IPS DF 4.7 (cell line): Measurements from ENCODE around the gene CACNG1.
"Not testable (repeated sequence)": the region's sequence is repeated elsewhere in the genome, so short reads cannot be mapped to it uniquely, and the experiment has no call there.

ENCODE experiments used
- DNase-seq: peaks from one replicate; pipeline ENCODE4 v3.0.0-alpha.2; 2013; ENCODE audit warnings: low spot score; ENCODE audit errors: extremely low read depth

CACNG1 gene

DNA sequence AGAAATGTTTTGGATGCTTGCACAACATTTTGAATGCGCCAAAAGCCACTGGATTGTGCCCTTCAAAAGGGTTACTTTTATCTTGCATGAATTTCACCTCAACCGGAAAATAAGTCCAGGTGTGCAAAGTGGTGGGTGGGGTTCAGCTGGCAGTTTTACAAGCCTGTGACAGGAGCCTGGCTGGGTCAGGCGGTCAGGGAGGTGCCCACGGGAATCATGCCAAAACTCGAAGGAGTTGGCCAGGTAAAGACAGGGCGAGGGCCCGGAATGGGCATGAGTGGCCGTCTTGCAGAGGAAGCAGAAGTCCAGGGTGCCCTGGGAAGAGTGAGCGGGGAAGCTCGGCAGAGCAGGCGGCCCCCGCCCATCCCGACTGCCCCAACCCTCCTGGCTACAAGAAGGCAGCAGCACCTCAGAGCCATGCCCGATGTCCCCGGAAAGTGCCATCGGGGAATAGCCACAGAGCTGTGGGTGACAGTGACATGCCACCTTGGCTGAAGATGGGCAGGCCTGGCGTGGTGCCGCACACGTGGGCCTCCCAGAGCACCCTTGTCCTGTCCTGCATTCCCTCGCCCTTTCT is 19.1 kb upstream of the CACNG1 start:
- DNase-seq, result no peak

DNA sequence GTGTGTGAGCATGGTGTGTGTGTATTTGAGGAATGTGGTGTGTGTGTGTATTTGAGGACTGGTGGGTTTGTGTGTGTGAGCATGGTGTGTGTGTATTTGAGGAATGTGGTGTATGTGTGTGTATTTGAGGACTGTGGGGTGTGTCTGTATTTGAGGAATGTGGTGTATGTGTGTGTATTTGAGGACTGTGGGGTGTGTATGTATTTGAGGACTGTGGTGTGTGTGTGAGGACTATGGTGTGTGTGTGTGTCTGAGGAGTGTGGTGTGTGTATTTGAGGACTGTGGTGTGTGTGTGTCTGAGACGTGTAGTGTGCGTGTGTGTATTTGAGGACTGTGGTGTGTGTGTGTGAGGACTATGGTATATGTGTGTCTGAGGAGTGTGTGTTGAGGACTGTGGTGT is 18.0 kb upstream of the CACNG1 start:
- no peak for DNase-seq

DNA sequence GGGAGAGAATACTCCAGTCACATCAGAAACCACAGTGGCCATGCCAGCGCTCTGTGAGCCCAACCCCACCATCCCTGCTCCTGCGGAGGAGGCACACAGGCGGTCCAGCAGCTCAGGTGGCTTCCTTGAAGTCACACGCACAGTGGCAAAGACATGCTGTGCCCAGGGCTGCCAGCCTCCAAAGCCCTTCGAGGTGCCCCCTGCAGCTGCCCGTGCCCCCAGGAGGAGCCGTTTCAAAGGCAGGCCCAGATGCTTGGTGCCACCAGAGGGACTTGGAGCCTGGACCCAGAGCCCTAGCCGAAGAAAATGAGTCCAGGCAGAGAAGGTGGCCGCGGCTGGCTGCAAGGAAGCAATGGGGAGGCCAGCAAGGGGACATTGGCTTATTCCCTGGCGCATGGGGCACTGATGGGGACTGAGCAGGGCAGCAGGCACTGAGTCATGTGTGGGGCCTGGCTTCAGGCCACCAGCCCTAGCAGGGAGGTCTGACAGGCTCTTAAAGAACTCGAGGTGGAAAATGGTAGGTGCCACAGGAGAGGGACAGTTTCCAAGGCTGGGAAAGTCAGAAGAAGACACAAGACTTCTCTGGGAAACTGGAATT is 17.2 kb upstream of the CACNG1 start:
- DNase-seq, result no peak

DNA sequence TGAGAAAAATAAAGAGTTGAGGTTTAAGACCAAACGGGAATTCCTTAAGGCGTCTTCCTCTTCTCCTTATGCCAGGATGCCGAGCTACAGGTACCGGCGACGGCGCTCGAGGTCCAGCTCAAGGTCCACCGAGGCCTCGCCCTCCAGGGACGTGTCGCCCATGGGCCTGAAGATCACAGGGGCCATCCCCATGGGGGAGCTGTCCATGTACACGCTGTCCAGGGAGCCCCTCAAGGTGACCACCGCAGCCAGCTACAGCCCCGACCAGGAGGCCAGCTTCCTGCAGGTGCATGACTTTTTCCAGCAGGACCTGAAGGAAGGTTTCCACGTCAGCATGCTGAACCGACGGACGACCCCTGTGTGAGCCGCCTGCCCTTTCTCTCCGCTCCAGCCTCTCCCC is 13.7 kb upstream of the CACNG1 start:
- no peak for DNase-seq

DNA sequence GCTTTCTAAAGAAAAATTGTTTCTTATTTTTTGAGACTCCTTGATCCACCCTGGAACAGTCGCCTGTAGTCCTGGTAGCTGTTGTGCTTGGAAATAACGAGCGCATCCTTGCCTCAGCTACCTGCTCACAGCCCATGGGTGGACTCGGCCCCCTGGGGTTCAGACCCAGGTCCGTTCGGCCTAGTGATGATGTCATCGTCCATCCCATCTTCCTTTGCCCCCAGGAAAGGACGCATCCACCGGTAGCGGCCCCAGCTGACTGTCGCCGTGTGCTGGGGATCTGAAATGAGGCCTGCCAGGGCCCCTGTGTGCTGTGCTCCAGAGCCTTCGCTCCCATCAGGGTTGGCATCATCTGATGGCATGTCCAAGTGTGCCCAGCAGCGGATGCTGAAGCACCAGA is 12.0 kb upstream of the CACNG1 start:
- DNase-seq, result no peak

DNA sequence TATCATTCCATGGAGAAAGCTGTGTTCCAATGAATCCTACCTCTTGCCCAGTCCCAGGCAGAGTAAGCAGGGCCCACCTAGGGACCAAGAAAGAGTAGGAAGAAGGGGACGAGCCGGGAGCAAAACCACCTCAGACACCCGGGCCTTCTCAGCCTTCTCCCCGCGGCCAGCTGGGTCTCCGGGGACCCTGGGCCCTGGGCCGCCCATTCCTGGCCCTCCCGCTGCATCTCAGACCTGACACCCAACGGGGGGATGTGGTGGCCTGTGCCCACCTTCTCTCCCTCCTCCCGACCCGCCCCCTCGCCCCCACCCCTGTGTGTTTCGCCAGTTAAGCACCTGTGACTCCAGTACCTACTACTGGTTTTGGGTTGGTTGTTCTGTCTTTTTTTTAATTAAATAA is 11.4 kb upstream of the CACNG1 start:
- DNase-seq, result no peak

DNA sequence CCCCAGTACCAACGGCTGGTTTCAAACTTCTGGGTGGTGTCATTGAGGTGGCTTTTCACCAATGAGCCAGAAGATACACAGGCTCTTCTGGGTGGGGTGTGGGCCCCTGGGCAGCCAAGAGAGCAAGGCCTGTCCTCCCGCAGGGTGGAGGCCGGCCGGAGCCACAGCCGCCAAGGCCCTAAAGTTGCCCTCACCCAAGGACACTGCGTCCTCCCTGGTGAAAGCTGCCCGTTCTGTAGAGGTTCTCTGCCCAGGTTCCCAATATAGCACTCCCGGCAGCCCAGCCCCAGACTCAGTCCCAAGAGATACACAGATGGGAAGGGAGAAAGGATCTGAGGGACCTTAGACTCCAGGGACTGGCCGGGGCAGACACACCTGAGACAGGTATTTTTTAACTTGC is 10.7 kb upstream of the CACNG1 start:
- no peak for DNase-seq

DNA sequence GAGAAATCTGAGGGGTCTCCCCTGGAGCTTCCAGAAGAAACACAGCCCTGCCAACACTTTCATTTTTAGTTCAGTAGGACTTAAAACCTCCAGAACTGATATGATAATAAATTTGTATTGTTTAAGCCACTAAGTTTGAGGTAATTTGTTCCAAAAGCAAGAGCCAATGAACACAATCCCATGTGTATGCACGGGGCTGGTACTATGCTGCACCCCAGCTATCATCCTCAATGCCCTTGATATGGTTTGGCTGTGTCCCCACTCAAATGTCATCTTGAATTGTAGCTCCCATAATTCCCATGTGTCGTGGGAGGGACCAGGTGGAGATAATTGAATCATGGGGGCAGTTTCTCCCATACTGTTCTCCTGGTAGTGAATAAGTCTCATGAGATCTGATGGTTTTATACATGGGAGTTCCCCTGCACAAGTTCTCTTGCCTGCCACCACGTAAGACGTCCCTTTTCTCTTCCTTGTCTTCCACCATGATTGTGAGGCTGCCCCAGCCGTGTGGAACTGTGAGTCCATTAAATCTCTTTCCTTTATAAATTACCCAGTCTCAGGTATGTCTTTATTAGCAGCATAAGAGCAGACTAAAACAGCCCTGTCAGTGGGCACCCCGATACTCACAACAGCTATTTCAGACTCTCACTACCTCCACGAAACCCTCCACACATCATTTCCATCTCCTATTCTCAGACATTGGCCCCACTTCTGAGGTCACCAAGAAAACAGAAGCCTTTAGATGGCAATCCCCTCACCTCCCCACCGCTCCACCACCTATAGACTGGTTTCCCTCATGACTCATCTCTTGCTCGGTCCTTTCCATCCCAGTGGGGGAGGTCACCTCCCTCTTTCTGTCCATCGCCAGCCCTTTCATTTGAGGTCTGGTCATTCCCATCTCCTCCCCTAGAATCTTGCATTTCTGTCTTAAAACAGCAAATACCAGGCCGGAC is 8.9 kb upstream of the CACNG1 start:
- DNase-seq, result no peak

DNA sequence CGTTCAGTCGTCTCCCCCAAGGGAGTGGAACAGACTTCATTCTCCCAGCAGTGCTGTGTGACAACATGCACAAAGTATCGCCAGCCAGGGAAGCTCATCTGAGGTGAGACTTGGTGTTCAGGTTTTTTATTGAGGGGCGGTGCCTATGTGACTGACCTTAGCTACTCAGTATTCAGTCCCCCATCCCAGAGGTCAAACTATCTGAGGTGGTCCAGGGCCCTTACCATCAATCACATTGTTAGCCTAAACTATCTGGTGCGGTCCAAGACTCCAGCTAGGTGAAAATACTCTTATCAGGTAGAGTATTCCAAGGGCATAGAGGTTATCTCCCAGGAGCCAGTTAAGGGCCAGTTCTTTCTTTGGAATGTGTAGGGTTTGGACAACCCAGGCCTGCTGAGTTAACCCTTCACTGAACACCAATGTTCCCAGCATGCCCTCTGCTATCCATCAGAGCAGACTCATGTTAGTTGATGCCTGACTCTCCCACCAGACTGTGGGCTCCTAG is 5.4 kb upstream of the CACNG1 start:
- no peak for DNase-seq

DNA sequence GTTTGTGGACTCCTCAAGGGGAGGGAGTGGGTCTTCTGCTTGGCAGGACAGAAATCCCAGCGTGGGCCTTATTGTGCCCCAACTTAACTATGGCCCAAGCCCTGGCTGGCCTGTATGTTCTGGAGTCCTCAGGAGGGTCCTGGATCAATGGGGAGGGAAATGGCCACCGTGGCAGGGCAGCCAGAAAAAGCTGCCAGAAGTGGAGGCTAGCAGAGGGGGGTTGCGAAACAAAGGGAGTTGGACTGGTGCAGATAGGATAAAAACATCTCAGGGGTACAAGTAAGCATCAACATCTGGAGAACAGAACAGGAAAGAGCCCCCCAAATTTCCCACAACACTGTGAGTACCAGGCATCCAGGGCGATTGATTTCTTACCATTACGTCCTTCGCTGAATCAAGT is 3.7 kb upstream of the CACNG1 start:
- no peak for DNase-seq

DNA sequence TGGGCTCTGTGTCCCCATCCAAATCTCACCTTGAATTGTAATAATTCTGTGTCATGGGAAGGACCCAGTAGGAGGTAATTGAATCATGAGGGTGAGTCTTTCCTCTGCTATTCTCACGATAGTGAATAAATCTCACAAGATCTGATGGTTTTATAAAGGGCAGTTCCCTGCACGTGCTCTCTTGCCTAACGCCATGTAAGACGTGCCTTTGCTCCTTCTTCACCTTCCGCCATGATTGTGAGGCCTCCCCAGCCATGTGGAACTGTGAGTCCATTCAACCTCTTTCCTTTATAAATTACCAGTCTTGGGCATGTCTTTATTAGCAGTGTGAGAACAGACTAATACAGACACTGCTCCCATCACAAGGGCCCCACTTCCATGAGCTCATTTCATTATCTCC is 3.2 kb upstream of the CACNG1 start:
- not testable (repeated sequence) for DNase-seq

DNA sequence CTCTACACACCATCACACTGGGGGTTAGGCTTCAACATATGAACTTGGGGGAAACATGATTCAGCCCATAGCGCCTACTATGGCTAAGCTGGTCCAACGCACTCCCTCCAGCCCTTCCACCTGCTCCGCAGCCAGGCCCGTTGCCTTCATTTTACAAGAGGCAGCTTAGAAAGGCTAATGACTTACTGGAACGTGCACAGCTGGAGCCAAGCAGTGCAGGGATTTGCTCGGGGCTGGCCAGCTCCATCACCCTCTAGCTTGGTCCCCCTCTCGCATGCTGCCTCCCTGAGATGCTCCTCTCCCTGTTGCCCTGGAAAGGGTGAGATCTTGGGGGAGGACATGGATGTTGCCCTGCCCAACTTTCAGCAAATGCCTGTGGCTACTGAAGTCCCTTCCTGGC is 2.8 kb upstream of the CACNG1 start:
- DNase-seq, result no peak

DNA sequence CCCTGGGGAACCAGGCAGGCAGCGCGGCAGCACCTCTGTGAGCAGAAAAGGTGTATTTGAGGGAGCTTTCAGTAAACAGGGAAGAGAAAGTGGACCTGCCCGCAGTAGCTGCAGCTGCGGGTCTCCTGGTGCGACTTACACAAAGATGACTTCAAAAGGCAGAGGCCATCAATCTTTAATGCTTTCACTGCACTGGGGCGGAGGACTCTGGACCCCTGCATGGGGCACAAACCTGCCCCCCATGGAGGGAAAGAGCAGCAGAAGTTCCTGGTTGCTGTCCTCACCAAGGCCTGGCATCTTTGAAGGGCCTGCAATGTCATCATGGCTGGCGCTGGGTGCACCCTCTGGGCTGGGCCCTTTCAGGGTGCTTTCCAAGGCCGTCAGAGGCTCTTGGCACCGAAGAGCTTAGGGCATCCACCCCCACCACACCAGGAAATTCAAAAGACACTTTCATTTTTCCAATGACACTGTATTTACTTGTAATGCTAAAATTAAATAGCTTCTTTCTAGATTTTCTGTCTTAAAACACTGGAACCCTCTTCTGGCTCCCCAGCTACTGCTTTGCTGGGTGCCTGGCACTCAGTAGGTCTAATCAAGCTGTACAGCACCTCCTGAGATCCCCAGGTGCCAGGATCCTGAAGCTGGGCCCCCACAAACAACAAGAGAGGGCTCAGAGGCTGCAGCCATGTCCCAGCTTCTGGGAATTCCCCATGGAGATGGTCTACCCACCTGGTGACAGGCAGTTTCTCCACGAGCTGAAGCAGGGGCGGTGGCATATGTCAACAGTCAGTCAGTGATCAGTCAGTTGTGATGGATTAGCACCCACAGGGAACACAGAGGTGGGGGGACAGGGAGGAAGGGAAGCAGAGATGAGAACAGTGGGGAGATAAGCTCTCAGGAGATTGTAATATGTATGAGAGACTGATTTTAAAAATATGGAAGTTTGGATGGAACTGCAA is 2.1 kb upstream of the CACNG1 start:
- DNase-seq, result no peak

DNA sequence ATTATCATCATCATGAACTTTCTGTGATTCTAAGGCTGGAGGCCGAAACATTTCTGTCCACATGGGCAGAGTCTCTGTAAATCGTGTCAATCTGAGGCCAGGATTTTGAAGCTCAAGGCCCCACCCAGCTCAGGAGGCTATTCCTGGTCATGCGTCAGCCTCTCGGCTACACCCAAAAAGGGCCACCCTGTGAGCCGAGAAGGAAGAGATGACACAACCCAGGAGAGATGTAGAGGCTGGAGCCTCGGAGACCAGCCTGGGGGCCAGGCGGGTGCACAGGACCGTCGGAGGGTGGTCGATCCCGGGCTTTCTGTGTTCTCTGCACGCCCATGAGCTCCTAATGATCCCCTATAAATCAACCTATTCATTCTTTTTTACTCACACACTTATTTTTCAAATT is 1.1 kb upstream of the CACNG1 start:
- DNase-seq, result no peak

DNA sequence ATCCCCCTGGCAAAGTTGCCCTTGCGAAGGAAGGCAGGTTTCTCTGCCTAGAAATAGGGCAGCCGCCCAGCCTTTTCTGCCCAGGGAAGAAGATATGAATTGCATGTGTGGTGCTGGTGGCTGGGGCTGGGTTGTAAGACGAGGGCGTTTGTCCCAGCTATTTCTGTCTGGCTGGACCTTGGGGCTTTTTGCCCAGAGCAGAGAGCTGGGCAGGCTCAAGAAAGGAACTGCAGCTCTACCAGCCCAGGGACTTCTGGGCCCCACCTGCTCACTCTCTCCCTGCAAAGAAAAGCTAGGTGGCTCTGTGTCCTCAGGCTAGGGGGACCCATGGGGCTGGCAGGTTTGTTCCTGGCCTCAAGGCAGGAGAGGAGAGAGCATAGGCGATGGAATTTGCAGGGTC is 586 bp downstream of the CACNG1 start:
- DNase-seq, result no peak

DNA sequence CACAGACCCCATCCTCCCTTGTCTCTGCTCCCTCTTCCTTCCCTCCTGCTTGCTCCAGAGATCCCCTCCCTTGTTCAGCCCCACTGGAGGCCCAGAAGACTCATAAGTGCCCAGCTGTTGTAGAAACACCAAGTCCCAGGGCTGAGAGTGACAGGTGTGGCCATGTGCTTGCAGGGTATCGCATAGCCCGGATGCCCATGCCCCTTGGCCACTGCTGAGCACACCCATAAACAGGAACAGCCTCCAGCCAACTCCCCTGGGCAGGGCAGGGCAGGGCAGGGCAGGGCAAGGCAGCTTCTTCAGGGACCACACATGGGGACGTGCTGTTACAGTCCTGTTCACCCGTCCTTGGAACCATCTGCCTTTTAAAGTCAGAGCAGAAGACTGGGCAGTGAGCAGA is 2.0 kb downstream of the CACNG1 start:
- no peak for DNase-seq

DNA sequence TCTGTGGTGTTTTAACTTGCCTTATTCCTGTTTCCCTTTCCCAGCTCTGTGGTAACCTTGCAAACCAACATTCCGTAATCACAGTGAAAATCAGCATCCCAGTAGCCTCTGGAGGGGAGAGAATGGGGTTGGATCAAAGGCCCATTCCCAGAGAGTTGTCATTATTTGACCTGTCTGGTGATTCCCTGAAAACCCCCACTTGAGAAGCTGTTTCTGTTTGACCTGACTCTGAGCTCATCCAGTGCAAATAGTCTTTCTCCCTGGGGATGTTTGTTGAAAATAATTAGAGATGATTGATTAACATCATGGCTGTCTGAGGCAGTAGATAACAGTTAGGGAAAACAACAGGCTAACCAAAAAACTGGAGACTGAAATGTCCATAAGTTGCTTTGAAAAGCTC is 3.0 kb downstream of the CACNG1 start:
- no peak for DNase-seq

DNA sequence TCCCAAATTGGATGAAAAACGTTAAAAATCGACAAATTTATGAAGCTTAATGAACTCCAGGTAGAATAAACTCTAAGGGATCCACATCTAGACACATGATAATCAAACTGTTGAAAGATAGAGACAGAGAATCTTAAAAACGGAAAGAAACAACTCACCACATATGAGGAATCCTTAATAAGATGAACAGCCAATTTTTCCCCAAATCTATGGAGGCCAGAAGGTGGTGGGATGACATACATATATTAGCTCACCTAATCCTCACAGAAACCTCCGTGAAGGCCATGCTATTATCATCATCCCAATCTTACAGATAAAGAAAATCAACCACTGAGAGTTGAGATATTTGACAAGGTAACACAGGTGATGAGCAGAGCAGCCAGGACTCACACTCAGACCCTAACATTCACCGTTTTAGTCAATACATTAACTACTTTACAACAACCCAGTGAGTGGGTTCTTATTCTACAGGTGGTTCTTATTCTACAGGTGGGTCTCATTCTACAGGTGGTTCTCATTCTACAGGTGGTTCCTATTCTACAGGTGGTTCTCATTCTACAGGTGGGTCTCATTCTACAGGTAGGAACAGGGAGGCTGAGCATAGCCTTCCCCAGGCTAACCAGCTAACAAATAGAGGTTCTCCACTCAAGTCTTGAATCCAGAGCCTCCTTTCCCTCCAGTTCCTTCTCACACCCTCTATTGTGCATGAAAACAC is 4.8 kb downstream of the CACNG1 start:
- no peak for DNase-seq

DNA sequence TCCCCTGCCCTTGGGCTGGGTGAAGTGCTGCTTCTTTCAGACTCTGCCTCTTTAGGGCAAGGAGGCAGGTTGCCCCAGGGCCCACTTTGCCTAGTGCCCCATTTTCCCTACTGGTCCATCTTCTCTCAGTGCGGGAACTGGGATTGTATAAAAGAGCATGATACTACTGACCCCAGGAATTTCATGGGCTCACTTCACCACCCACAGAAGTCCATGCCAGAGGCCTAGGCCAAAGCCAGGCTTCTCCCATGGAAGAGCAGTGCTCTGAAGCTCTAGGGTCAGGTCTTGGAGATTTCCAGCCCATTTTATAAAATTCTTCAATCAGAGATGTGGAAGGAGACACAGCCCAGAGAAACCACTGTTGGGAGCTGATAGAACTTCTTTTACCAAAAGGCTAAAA is 5.7 kb downstream of the CACNG1 start:
- DNase-seq, result no peak

DNA sequence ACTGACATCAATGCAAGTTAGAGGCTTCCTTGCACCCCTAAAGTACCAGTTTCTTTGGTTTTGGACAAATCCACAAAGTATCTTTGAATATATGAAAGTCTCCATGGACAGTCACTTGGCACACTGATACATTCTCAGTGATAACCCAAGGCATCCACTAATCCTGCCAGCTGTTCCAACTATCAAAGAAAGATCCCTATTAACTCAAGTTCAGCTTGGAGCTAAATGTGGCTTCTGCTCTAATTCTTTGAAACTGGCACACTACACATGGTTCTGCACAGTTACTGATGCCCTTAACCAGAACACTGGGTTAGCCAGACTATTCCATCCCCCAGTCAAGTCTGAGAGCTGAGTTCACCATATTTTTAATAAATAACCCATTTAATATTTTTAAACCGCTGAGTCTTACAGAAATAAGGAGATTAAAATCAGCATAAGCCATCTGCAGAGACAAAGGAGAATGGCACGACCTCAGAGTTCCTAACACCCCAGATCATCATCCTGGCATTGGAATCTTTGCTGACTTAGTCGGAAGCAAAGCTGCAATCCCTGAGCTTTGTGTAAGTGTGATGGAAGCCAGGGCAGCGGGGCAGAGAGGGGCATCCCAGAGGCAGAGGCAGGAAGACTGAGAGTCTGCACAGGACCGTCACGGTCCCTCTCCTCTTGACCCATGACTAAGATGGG is 6.3 kb downstream of the CACNG1 start:
- no peak for DNase-seq
